Heart left ventricle (tissue), 13 donors: ENCODE measurements around the gene MEIS2.

ENCODE experiments used
- POLR2A ChIP-seq, 2 donors: fragments of 450-650 bp; IDR thresholded peaks; one replicate each; pipeline ENCODE4 v1.6.1; 2017; ENCODE audit warnings: antibody characterized with exemption in 2 of 2, mild to moderate bottlenecking in 2 of 2, moderate library complexity in 2 of 2
- TF ChIP-seq, protein P1 (sequence below), 12 donors: fragments of 200-600 bp; sonication (generic) in 4 of 12; IDR thresholded peaks; one replicate each; pipeline versions ENCODE4 v1.5.0 to v1.8.0; 2018 to 2022; ENCODE audit warnings: antibody characterized with exemption in 12 of 12, mild to moderate bottlenecking in 5 of 12
- donor health status: ischemic (EF 13 %, LVEDD 7.1; RV severe dilation, severe dysfunction).
- donor health status: DM: no; HTN: yes; CAD: no.
- donor health status: DM: no; HTN: no; CAD: no.
- donor health status: ischemic (EF 25% LVEDD 6.9; RV normal size, moderate dysfunction).
- donor health status: ischemic (EF 25% LVEDD 5.7; RV mildly dilated, moderate dysfunction).
- donor health status: ischemic (EF 35%, LVEDD 5.7; RV mildly dilated, moderate dysfunction).
- donor health status: nonischemic (EF 11% LVEDD 7.7; RV severe dilation, severe dysfunction).
- donor health status: DM: yes; HTN: yes; CAD: no.
- donor health status: PGD.
- donor health status: ischemic (EF 29% LVEDD 5.4; RV normal size, mild dysfunction).
- donor health status: nonischemic (EF 23%, LVEDD 6.1; RV moderate dilation, normal function).

DNA sequence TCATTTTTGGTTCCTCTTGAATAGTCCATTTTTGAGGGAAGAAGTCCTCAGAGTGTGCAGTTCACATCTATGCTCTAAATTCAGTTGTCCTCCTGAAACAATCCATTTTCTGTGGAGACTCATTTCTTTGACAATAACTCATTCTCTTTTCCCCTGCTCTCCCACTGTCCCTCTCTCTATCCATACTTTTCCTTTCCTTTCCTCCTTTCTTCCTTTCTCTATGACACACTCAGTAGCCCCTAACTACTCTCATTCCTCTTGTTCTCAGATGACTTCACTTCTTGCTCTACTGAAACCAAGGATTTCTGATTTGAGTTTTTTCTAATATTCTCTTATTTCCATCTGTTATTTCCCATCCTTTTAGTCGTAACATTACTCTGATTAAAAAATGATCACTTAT lies 16.7 kb upstream of the MEIS2 start:
- TF ChIP-seq, protein P1, sequence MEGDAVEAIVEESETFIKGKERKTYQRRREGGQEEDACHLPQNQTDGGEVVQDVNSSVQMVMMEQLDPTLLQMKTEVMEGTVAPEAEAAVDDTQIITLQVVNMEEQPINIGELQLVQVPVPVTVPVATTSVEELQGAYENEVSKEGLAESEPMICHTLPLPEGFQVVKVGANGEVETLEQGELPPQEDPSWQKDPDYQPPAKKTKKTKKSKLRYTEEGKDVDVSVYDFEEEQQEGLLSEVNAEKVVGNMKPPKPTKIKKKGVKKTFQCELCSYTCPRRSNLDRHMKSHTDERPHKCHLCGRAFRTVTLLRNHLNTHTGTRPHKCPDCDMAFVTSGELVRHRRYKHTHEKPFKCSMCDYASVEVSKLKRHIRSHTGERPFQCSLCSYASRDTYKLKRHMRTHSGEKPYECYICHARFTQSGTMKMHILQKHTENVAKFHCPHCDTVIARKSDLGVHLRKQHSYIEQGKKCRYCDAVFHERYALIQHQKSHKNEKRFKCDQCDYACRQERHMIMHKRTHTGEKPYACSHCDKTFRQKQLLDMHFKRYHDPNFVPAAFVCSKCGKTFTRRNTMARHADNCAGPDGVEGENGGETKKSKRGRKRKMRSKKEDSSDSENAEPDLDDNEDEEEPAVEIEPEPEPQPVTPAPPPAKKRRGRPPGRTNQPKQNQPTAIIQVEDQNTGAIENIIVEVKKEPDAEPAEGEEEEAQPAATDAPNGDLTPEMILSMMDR (IDR thresholded peaks at IDR 0.05): no peak
- TF ChIP-seq POLR2A (IDR thresholded peaks at IDR 0.05): no peak
